HL-60 (cell line): Measurements from ENCODE around the gene RPL22L1.

Experiments
- GABPA ChIP-seq: IDR thresholded peaks from 2 replicates; pipeline ENCODE4 v1.6.1; 2012; ENCODE audit warnings: low read depth
- POLR2AphosphoS5 ChIP-seq: IDR thresholded peaks from 2 replicates; pipeline ENCODE4 v1.6.1; 2012; ENCODE audit warnings: low read depth
- REST ChIP-seq: IDR thresholded peaks from 2 replicates; pipeline ENCODE4 v1.6.1; 2012; ENCODE audit warnings: low read depth; ENCODE audit not compliant: insufficient replicate concordance
- SPI1 ChIP-seq: IDR thresholded peaks from 2 replicates; pipeline ENCODE4 v1.6.1; 2012; ENCODE audit warnings: low read depth, mild to moderate bottlenecking, borderline replicate concordance
- TF ChIP-seq, protein P1 (sequence below): IDR thresholded peaks from one replicate; pipeline ENCODE4 v1.5.1; 2011; ENCODE audit warnings: low read length, control low read depth, inconsistent platforms; ENCODE audit not compliant: insufficient read depth

- TF ChIP-seq, protein P1, sequence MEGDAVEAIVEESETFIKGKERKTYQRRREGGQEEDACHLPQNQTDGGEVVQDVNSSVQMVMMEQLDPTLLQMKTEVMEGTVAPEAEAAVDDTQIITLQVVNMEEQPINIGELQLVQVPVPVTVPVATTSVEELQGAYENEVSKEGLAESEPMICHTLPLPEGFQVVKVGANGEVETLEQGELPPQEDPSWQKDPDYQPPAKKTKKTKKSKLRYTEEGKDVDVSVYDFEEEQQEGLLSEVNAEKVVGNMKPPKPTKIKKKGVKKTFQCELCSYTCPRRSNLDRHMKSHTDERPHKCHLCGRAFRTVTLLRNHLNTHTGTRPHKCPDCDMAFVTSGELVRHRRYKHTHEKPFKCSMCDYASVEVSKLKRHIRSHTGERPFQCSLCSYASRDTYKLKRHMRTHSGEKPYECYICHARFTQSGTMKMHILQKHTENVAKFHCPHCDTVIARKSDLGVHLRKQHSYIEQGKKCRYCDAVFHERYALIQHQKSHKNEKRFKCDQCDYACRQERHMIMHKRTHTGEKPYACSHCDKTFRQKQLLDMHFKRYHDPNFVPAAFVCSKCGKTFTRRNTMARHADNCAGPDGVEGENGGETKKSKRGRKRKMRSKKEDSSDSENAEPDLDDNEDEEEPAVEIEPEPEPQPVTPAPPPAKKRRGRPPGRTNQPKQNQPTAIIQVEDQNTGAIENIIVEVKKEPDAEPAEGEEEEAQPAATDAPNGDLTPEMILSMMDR: no peak
- no peak for TF ChIP-seq POLR2AphosphoS5
- no peak for TF ChIP-seq REST
- TF ChIP-seq GABPA: no peak
- TF ChIP-seq SPI1: no peak
These were observed 3.5 kb downstream of the RPL22L1 start for GRCh38 chr3:170866499-170866898.
